Measurements from ENCODE around the gene TIMMDC1.

DNA sequence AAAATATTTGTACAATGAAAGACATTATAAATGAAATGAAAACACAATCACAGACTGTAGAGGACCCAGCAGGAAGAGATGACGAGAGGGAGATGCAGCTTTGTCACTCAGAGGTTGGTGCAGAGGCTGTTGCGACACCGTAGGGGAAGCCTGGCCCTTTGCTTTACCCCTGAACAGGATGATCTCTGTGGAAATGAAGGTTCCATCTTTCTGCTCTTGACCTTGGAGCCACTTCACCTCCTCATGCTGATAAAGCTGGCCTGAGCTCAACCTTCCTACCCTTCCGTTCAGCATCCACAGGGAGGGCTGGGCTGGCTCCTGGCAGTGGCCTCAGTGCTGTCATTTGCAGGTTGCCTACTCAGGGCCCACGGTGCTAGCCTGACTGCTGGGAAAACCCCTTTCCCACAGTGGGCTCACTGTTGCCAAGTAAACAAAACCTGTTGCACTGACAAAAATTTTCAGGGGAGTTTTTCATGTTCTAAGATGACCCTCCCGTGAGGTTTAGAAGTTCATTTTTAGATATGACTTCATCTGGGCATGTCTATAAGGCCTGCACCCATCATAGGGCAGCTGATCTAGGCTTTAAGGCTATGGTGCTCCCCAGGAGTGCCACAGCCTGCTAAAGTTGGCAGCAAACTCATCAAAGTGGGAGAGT, 64.1 kb downstream of the TIMMDC1 start:
- TF ChIP-seq ZNF274 (IDR thresholded peaks at IDR 0.05; ENCODE audit: low read depth, low read length) (no peak), YY1 (IDR thresholded peaks at IDR 0.05; ENCODE audit: insufficient read depth, insufficient read length) (no peak), SUZ12 (IDR thresholded peaks at IDR 0.05; ENCODE audit: extremely low read depth, insufficient read depth, insufficient read length) (no peak)

All from NT2/D1 (cell line).